Left ventricle myocardium superior (tissue), 1 donor: ENCODE results near the gene AGXT. TPM values are rescaled to one million over a fixed set of nuclear protein-coding genes. Genes with fewer than 3 reads are reported as not detected.

Source experiments
- ATAC-seq: fragments of 200-7000 bp; cut with Tn5 transposase; one replicate; pipeline ENCODE4 v1.9.1; 2020; ENCODE audit warnings: mild to moderate bottlenecking, moderate library complexity
- DNase-seq: peaks from one replicate; pipeline ENCODE4 v3.0.0-alpha.2; 2020
- intact Hi-C: fragments of 100-400 bp; cut with micrococcal nuclease; formaldehyde crosslinking; loops from one replicate; pipeline ENCODE4 v1.11.0; 2022
- long read RNA-seq: library from polyadenylated mRNA; unstranded; transcript quantifications from one replicate; pipeline ENCODE4 v2.0.0, GENCODE V29; 2021
- total RNA-seq: library from RNA; stranded (reverse); fragmentation: NEBNext Ultra II Directional; extraction: Animal tissue kit (Norgen Biotek cat#: 25700); gene quantifications from one replicate; pipeline ENCODE4 v1.2.1, GENCODE V29; 2021
- donor health status: DM: no; HTN: yes; CAD: no; lungs with severe emphysema.

AGXT gene
- total RNA-seq = 0.12 TPM
- long read RNA-seq = 0 reads

GRCh38 chr2:240868286-240869108 lies at the start of gene AGXT:
Gene AGXT (plus strand): TSS chr2:240868824. CDS start chr2:240868866, 42 bp downstream.
- no peak for DNase-seq

DNA sequence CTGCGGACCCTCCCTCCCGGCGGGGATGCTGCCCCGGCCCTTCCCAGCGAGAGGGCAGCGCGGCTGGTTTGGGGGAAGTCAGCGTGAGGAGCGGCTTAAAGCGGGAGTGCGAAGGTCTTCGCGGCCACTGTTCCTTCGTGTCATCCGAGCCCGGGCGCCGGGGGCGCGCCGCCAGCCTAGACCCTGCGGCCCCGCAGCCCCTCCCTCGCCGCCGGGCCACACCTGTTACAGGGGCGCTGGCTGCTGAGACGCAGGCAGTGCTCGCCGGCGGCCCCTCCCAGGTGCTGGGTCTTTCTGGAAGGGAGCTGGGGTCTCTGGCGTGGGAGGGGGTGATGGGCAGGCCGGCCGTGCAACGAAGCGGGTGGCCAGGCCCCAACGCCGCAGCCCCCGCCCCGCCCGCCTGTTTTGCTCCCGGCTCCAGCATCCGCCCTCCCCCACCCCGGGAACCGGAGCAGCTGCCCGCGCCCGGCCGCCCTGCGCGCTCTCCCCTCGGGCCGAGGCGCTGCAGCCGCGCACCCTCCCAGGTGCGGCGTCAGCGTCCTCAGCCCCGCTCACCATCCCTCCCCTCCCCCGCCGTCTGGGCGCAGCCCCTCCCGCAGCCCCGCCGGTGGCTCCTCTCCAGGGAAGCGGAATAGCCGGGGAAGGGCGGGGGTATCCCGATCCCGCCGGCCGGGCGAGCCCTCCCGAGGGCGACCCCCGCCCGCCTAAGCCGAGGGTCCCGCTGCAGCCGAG lies 49.3 kb upstream of the AGXT start:
- DNase-seq (no peak), ATAC-seq (peak; percentile 18)
- intact Hi-C loops = no loop called here

More at GRCh38 chr2:240868286-240869108, at the start of gene AGXT:
- intact Hi-C loops = no loop called here
- no peak for ATAC-seq

DNA sequence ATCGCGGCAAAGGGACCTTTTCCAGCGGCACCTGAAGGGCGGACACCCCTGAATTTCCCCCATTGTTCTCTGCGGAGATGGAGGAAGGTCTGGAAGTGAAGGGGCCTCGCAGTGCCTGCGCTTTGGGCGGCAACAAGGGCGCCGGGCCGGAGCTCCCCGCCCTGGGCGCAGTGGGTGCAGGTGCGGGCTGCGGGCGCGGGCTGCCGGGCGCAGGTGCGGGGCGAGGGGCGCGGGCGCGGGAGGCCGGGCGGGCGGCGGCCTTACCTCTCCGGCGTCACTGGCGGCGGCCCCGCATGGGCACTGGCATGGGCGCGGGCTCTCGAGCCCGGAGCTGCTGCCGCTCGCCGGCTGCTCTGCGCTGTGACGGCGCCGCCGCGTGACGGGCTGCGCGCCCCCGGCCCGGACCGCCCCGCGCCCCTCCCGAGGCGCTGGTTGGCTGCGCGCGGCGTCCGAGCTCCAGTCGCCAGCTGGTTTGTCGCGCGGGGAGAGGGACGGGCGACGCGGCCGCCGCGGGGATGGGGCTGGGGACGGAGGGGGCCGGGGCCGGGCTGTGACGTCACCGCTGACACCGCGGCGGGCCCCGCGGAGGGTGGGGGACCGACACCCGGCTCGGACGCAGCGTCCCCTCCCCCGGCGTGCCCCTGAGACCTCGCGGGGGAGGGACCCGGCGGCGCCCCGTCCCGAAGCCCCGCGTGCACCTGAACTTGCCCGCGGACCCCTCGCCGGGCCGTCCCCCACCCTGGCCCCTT lies 48.6 kb upstream of the AGXT start, which contains the start of gene KIF1A:
Gene KIF1A, minus strand, starts transcription at position 362 of the 749 bp plus-strand sequence. CDS start 22,467 bp downstream, outside the sequence.
- DNase-seq (no peak), ATAC-seq (peak; percentile 59)
- intact Hi-C loops = no loop called here

- ATAC-seq (no peak), DNase-seq (no peak)
- intact Hi-C loops = no loop called here
Observed at GRCh38 chr2:240820607-240821428, 47.8 kb upstream of the AGXT start.

GRCh38 chr2:240821429-240821778 lies 47.2 kb upstream of the AGXT start:
- intact Hi-C loops = no loop called here
- ATAC-seq (no peak), DNase-seq (no peak)

GRCh38 chr2:240822280-240822847 lies 46.3 kb upstream of the AGXT start:
- intact Hi-C loops = no loop called here
- no peak for DNase-seq
- no peak for ATAC-seq

DNA sequence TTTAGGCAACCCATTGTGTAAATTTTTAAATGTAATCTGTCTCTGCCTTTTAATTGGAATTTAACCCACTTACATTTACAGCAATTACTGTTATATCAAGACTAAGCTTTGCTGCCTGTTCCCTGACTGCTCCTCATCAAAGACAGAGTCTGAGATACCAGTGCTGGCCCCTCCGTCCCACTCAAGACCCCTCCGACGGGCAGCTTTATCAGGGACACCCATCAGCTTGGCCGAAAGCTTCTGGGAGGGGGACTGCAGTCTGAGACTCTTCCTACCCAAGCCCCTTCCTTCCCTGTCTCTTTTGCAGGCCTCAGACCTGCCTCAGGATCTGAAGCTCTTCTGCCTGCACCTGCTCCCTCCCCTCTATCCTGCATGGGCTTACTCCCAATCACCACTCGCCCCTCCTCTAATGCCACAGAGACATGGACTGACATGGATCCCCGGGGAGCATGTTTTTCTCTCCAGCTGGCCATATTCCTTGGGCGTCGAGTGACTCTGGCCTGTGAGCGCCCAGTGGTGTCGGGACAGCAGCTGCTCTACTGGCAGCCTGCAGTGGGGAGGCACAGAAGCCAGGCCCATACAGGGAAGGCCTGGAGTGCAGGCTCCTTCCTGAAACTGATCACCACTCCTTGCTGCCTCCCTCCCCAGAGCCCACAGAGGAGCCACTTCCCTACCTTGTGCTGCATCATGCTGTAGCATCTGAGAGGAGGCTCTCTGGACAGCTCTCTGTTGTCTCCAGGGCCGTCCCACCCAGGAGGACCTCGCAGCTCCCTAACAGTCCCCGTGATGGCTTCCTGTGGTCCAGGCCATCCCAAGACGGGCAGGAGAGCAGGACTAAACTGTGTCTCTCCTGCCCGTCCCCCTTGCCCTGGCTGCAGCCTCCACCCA lies 44.9 kb upstream of the AGXT start:
- DNase-seq (no peak), ATAC-seq (no peak)
- intact Hi-C loops = no loop called here

GRCh38 chr2:240825476-240825875 lies 43.1 kb upstream of the AGXT start:
- DNase-seq (no peak), ATAC-seq (no peak)
- intact Hi-C loops = no loop called here

DNA sequence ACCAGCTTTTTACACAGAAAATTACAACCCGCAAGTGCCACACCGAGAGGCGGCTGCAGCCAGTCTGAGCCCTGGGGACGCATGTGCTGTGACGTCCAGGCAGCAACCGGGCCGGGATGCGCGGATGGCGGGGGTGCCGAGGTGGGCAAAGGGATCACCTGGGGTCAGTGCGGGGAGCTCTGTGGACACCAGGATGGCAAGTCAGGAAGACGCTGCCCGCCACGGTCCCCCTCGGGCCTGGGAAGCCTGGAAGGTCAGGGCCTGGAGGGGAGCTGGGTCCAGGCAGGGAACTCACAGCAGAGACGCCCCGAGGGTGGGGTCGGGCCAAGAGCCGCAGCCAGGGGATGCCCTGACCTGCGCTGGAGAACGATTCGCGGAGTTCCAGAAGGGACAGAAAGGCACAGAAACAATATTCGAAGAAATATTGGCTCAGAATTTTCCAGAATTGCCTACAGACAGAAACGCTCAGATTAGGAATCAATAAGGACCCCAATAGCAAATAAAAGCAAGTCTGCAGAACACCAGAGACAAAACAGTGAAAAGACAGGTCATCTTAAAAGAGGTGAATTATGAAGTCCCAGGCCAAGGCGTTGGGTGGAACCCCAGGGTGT lies 36.9 kb upstream of the AGXT start:
- intact Hi-C loops = no loop called here
- DNase-seq (no peak), ATAC-seq (no peak)

DNA sequence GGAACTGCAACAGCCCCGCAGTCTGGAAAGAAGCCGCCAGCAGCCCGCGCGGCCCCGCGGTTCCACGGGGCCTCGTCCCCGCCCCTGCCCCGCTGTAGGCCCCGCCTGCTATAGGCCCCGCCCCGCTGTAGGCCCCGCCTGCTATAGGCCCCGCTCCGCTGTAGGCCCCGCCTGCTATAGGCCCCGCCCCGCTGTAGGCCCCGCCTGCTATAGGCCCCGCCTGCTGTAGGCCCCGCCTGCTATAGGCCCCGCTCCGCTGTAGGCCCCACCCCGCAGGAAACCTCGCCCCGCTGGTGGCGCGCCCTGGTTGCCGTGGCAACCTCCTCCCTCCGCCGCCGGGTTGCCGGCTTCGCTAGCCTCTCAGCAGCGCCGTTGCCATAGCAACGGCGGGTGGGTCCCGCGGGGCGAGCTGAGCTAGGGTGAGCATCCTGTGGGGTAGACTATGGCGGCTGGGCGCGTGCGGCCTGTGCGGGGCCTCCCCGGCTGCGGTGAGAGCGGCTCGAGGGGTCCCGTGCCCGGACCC lies 36.4 kb upstream of the AGXT start:
- ATAC-seq (peak; percentile 85), DNase-seq (peak; percentile 92)
- intact Hi-C loops = no loop called here

- DNase-seq (no peak), ATAC-seq (no peak)
- intact Hi-C loops = no loop called here
Observed at GRCh38 chr2:240832921-240833494, 35.6 kb upstream of the AGXT start.

DNA sequence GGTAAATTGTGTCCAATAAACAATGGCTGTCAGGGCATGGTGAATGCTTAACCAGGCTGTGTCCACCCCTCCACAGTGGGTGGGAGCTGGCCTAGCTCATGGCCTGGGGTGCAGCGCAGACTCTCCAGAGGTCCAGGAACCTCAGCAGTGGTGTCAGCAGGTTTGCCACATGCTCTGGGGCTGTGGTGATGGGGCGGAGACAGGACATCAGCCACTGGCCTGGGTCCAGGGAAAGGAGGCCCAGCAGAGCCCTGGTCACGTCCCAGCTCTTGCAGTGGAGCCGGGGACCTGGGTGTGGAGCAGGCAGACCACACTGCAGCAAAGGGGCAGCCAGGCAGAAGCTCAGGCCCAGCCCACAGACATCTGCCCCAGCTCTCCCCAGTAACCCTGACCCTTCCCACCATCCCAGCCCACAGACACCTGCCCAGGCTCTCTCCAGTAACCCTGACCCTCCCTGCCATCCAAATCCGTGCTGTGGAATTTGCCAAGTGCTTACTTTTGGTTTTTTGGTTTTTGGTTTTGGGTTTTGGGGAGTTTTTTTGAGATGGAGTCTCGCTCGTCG lies 34.8 kb upstream of the AGXT start:
- DNase-seq (no peak), ATAC-seq (peak; percentile 18)
- intact Hi-C loops = no loop called here

DNA sequence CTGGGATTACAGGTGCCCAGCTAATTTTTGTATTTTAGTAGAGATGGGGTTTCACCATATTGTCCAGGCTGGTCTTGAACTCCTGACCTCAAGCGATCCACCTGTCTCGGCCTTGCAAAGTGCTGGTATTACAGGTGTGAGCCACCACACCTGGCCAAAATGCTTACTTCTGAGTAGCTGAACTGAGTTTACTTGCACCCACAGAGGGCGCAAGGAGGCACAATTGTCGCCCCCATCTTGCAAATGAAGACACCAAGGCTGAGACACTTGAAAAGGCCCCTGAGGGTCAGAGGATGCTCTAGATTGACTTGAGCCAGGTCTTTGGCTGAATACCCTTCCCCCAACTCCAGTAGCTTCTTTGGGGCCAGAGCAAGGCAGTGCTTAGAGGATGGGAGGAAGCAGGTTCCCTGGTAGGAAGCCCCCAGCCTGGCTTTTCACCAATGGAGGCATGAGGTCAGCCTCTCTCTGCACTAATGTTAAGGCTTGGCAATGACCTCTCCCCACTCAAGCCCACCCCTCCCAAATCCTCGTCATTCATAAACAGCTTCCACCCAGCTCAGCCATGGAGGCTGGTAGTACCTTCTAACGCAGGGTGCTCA lies 34.1 kb upstream of the AGXT start:
- ATAC-seq (no peak), DNase-seq (no peak)
- intact Hi-C loops = no loop called here

DNA sequence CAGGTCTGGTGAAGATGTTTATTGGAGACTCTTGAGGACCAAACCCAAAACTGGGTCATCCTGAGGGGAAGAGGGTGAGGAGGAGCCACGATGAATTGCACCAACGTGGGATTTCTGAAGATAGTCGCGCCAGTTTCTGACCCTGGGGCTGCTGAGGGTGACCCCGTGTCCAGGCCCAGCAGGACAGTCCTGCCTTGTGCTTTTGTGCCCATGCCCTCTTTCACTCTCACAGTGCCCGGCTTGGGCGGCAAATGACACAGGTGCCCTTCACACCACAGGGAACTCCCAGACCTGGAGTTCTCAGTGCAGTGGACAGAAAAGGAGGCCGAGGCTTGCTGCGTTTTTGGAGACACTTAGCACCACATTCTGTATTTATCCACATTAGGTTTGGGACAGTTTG lies 33.1 kb upstream of the AGXT start:
- ATAC-seq (no peak), DNase-seq (no peak)
- intact Hi-C loops = no loop called here

DNA sequence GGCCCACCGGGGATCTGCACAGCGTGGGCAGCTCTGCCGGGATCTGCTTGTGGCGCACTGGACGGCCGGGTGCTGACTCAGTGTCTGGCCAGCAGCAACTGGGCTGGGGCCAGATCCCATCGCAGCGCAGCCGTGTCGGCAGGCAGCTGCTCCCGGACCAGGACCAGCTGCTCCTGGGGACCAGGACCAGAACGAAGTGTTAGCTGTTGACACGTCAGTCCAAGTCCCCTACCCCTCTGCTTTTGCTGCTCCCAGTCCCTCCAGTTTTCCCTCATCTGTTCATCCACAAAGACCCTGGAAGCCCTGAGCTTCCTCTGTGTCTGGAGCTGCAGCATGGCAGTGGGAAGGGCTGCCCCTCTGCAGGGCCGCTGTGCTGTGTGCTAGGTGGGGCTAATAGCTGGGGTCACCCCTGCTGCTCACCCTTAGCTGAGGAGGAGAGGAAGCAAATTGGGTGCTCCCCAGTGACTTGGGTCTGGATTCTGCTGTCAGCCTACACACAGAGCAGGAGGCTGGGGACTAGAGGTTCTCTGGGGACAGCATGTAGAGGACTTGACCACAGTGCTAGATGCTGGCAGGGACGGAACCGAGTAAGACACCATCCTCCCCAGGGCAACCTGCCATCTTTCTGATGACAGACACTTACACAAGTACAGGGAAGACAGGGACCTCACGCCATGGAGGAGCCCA lies 31.7 kb upstream of the AGXT start:
- DNase-seq = peak; percentile 79
- intact Hi-C loops = no loop called here
- peak; percentile 60 for ATAC-seq
